DOHH2 (cell line): ENCODE results near the gene OR10T2.

Experiments used
- H3F3A ChIP-seq: fragments of 200-600 bp; sonication (generic), shearing (Covaris generic); 2 replicates; pipeline ENCODE4 v1.6.0; 2016; ENCODE audit warnings: antibody characterized with exemption, mild to moderate bottlenecking; ENCODE audit not compliant: control insufficient read depth, insufficient read depth
- H3K27ac ChIP-seq: fragments of 200-600 bp; sonication (generic); 2 replicates; pipeline ENCODE4 v1.5.1; 2014; ENCODE audit warnings: low read depth, mild to moderate bottlenecking, low read length, moderate library complexity
- H3K27me3 ChIP-seq: fragments of 200-600 bp; sonication (generic); 2 replicates; pipeline ENCODE4 v1.6.1; 2014; ENCODE audit warnings: mild to moderate bottlenecking, low read length, mixed read lengths; ENCODE audit not compliant: control insufficient read depth
- H3K36me3 ChIP-seq: fragments of 200-600 bp; sonication (generic); 2 replicates; pipeline ENCODE4 v1.6.1; 2014; ENCODE audit warnings: mild to moderate bottlenecking, low read length, moderate library complexity, mixed read lengths; ENCODE audit not compliant: control insufficient read depth
- H3K4me1 ChIP-seq: fragments of 200-600 bp; sonication (generic); 2 replicates; pipeline ENCODE4 v1.6.1; 2014; ENCODE audit warnings: mild to moderate bottlenecking, low read length, mixed read lengths; ENCODE audit not compliant: control insufficient read depth
- H3K4me2 ChIP-seq: fragments of 200-600 bp; sonication (generic); 2 replicates; pipeline ENCODE4 v1.6.0; 2014; ENCODE audit warnings: mild to moderate bottlenecking, low read length, moderate library complexity
- H3K4me3 ChIP-seq: fragments of 200-600 bp; sonication (generic); 2 replicates; pipeline ENCODE4 v1.5.1; 2014; ENCODE audit warnings: mild to moderate bottlenecking, low read length, mixed read lengths
- H3K79me2 ChIP-seq: fragments of 200-600 bp; sonication (generic); 2 replicates; pipeline ENCODE4 v1.6.1; 2014; ENCODE audit warnings: mild to moderate bottlenecking, low read length, mixed read lengths; ENCODE audit not compliant: control insufficient read depth
- H3K9me2 ChIP-seq: fragments of 200-600 bp; sonication (generic); replicated peaks from 2 replicates; pipeline ENCODE4 v1.6.1; 2014; ENCODE audit warnings: mild to moderate bottlenecking, low read length, mixed read lengths; ENCODE audit not compliant: control insufficient read depth
- H3K9me3 ChIP-seq: fragments of 200-600 bp; sonication (generic); 2 replicates; pipeline ENCODE4 v1.6.1; 2014; ENCODE audit warnings: antibody characterized with exemption, low read length, mixed read lengths; ENCODE audit not compliant: control insufficient read depth, insufficient read depth
- H4K20me1 ChIP-seq: fragments of 200-600 bp; sonication (generic); 2 replicates; pipeline ENCODE4 v1.6.0; 2014; ENCODE audit warnings: low read depth, mild to moderate bottlenecking, antibody characterized with exemption, low read length, moderate library complexity; ENCODE audit not compliant: control insufficient read depth, insufficient read depth
- CTCF ChIP-seq: fragments of 200-600 bp; sonication (generic); IDR thresholded peaks from one replicate; pipeline ENCODE4 v1.5.1; 2014; ENCODE audit warnings: antibody characterized with exemption, mild to moderate bottlenecking, low read depth, low read length; ENCODE audit not compliant: poor library complexity, severe bottlenecking
- EZH2phosphoT487 ChIP-seq: fragments of 200-600 bp; sonication (generic); IDR thresholded peaks from 2 replicates; pipeline ENCODE4 v1.6.1; 2017; ENCODE audit warnings: borderline replicate concordance, mild to moderate bottlenecking, antibody characterized with exemption, low read length, moderate library complexity, mixed read lengths

OR10T2 gene

GRCh38 chr1:158400871-158401270 lies 1.6 kb upstream of the OR10T2 start:
- no peaks in the 10 kb centered on the region for H3K36me3 ChIP-seq
- no peak overlapping the region for H3K4me3 ChIP-seq
- H3K79me2 ChIP-seq: no peaks in the 10 kb centered on the region
- H3K4me1 ChIP-seq: peaks cover 5% of the 10 kb centered on the region
- H3K9me2 ChIP-seq: no peaks in the 10 kb centered on the region
- H4K20me1 ChIP-seq: no peaks in the 10 kb centered on the region
- TF ChIP-seq CTCF: no peak
- no peak for TF ChIP-seq EZH2phosphoT487
- no peak overlapping the region for H3K27ac ChIP-seq
- H3K27me3 ChIP-seq: peaks cover 9% of the 10 kb centered on the region
- H3K9me3 ChIP-seq: no peaks in the 10 kb centered on the region
- no peak overlapping the region for H3K4me2 ChIP-seq
- H3F3A ChIP-seq: no peaks in the 10 kb centered on the region

DNA sequence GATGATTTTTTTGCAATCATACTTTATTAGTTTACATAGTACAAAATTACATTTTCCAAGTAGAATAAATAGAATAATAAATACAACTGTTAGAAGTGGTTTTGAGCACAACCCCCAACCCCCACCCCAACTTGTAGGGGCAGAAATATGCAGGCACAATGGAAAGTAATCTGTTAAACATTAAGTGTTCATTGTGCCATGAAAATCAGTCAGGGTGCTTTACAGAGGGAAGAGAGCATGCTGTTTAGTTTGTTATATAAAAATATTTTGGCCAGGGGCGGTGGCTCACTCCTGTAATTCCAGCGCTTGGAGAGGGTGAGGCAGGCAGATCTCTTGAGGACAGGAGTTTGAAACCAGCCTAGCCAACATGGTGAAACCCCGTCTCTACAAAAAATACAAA lies 2.6 kb downstream of the OR10T2 start:
- Histone ChIP-seq H4K20me1 (no peaks in the 10 kb centered on the region), H3K9me2 (no peaks in the 10 kb centered on the region), H3K9me3 (no peaks in the 10 kb centered on the region), H3K79me2 (no peaks in the 10 kb centered on the region), H3K4me3 (no peak overlapping the region), H3K27ac (no peak overlapping the region), H3F3A (no peaks in the 10 kb centered on the region), H3K4me1 (peaks cover 15% of the 10 kb centered on the region), H3K4me2 (no peak overlapping the region), H3K27me3 (peaks cover 7% of the 10 kb centered on the region), H3K36me3 (no peaks in the 10 kb centered on the region)
- no peak for TF ChIP-seq EZH2phosphoT487
- TF ChIP-seq CTCF: no peak

- no peak for TF ChIP-seq EZH2phosphoT487
- TF ChIP-seq CTCF: no peak
- H3K4me1 ChIP-seq: peaks cover 15% of the 10 kb centered on the region
Observed at GRCh38 chr1:158393476-158393875, 5.8 kb downstream of the OR10T2 start.

GRCh38 chr1:158391099-158391498 lies 8.2 kb downstream of the OR10T2 start:
- Histone ChIP-seq H3F3A (no peaks in the 10 kb centered on the region), H3K4me3 (no peak overlapping the region), H3K27ac (no peak overlapping the region), H3K4me2 (no peak overlapping the region), H3K27me3 (no peaks in the 10 kb centered on the region), H3K9me2 (no peaks in the 10 kb centered on the region), H3K9me3 (no peaks in the 10 kb centered on the region), H3K79me2 (no peaks in the 10 kb centered on the region), H4K20me1 (no peaks in the 10 kb centered on the region), H3K36me3 (no peaks in the 10 kb centered on the region), H3K4me1 (peaks cover 11% of the 10 kb centered on the region)
- TF ChIP-seq EZH2phosphoT487 (no peak), CTCF (no peak)

More at GRCh38 chr1:158393476-158393875, 5.8 kb downstream of the OR10T2 start:
- no peaks in the 10 kb centered on the region for H3K9me2 ChIP-seq
- no peak overlapping the region for H3K27ac ChIP-seq
- H3K9me3 ChIP-seq: no peaks in the 10 kb centered on the region
- no peaks in the 10 kb centered on the region for H3K27me3 ChIP-seq
- H4K20me1 ChIP-seq: no peaks in the 10 kb centered on the region
- H3F3A ChIP-seq: no peaks in the 10 kb centered on the region
- H3K4me2 ChIP-seq: no peak overlapping the region
- H3K36me3 ChIP-seq: no peaks in the 10 kb centered on the region
- H3K79me2 ChIP-seq: no peaks in the 10 kb centered on the region
- no peak overlapping the region for H3K4me3 ChIP-seq
